Adrenal gland (tissue), 5 donors: ENCODE data around the gene ANKRD44.

ENCODE experiments used
- POLR2A ChIP-seq, 2 donors: fragments of 450-650 bp; IDR thresholded peaks; one replicate each; pipeline ENCODE4 v1.6.1; 2017; ENCODE audit warnings: antibody characterized with exemption in 2 of 2, mild to moderate bottlenecking in 2 of 2, moderate library complexity in 1 of 2
- TF ChIP-seq, protein P1 (sequence below), 6 experiments: fragments of 450-650 bp in 4 of 6; fragments of 200-600 bp in 2 of 6; sonication (generic) in 1 of 6; IDR thresholded peaks; 1 replicate in 5 of 6; 2 replicates in 1 of 6; pipeline versions ENCODE4 v1.5.1 to v1.8.0; 2016 to 2021; ENCODE audit warnings: antibody characterized with exemption in 6 of 6, mild to moderate bottlenecking in 2 of 6, moderate library complexity in 1 of 6
- donor health status: DM: no; HTN: no; CAD: no.

DNA sequence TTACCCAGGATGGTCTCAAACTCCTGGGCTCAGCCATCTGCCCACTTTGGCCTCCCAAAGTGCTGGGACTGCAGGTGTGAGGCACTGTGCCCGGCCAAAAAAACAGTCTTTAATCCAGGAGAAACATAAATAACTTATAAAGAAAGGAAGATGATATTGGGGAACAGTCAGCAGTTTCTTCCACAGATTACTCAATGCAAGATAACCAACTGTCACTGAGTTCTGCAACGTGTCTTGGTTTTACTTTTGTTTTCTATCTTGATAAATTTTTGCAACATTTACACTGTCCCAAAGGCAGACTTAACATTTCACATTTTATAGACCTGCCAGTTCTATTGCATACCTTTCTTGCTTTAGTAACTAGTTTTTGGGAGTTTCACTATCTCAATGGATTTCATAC lies 71.1 kb downstream of the ANKRD44 start:
- TF ChIP-seq, protein P1, sequence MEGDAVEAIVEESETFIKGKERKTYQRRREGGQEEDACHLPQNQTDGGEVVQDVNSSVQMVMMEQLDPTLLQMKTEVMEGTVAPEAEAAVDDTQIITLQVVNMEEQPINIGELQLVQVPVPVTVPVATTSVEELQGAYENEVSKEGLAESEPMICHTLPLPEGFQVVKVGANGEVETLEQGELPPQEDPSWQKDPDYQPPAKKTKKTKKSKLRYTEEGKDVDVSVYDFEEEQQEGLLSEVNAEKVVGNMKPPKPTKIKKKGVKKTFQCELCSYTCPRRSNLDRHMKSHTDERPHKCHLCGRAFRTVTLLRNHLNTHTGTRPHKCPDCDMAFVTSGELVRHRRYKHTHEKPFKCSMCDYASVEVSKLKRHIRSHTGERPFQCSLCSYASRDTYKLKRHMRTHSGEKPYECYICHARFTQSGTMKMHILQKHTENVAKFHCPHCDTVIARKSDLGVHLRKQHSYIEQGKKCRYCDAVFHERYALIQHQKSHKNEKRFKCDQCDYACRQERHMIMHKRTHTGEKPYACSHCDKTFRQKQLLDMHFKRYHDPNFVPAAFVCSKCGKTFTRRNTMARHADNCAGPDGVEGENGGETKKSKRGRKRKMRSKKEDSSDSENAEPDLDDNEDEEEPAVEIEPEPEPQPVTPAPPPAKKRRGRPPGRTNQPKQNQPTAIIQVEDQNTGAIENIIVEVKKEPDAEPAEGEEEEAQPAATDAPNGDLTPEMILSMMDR (IDR thresholded peaks at IDR 0.05), result no peak
- no peak for TF ChIP-seq POLR2A (IDR thresholded peaks at IDR 0.05)
